Measurements from ENCODE around the gene PLCB3. TPM values are rescaled to one million over a fixed set of nuclear protein-coding genes. Genes with fewer than 3 reads are reported as not detected.

PLCB3 gene
- total RNA-seq, 1 experiment from 2014 or later: 80.2 TPM

DNA sequence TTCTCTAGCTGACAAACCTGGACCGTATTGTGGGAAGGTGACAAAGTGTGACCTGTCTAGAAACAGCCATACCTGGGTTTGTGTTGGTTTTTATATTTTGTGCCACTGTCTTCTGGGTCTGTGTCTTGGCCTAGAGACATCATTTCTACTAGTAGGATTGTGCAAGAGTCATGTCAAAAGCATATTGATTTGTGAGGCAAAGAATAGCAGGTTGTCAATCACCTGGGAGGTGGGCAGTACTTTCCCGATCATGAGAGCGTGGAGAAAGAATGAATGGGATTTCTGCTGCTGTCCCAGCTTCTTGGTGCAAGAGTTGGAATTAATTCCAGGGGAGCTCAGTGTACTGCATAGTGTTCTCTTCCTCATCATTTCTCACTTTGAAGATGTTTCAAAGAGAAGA is 49.8 kb upstream of the PLCB3 start:
- peaks cover 13 to 14% of the 10 kb centered on the region in 2 experiments for H3K4me1 Mint-ChIP-seq
- H4K20me1 ChIP-seq (ENCODE audit: control insufficient read depth, insufficient read depth, insufficient read length): no peaks in the 10 kb centered on the region
- no CpG with 5 or more reads among the region's 3 CpGs for WGBS (ENCODE audit: extremely low coverage, insufficient read length, low lambda C conversion rate)

More for the DNA sequence above, 49.8 kb upstream of the PLCB3 start:
- no peak overlapping the region for H3K9ac ChIP-seq (ENCODE audit: extremely low read depth, insufficient read length, low read length)
- no peak overlapping the region for H2BK20ac ChIP-seq (ENCODE audit: low read depth, low read length, poor library complexity, severe bottlenecking)
- no peak overlapping the region for H2AFZ ChIP-seq (ENCODE audit: low read length)
- H3K79me2 ChIP-seq (ENCODE audit: insufficient read depth, low read length): no peaks in the 10 kb centered on the region
- H3K4me3 Mint-ChIP-seq: no peak overlapping the region
- no peak overlapping the region for H3K56ac ChIP-seq (ENCODE audit: insufficient read length, low read depth, low read length)
- H4K8ac ChIP-seq (replicated peaks; ENCODE audit: insufficient read length, low read depth, low read length): no peak overlapping the region
- no peaks in the 10 kb centered on the region for H3K79me1 ChIP-seq (ENCODE audit: insufficient read depth, low read depth, low read length, poor library complexity, severe bottlenecking)
- H3K4ac ChIP-seq (ENCODE audit: low read depth, low read length): no peak overlapping the region
- no peak overlapping the region for H3T11ph ChIP-seq (ENCODE audit: low read length)
- no peaks in the 10 kb centered on the region for H3K27me3 Mint-ChIP-seq (ENCODE audit: low read depth)
- H4K91ac ChIP-seq (ENCODE audit: insufficient read length, low read depth, low read length): no peak overlapping the region
- peaks cover 57 to 95% (median 89%) of the 10 kb centered on the region in 3 experiments; a peak in 6 of 7 replicates for H3K36me3 Mint-ChIP-seq (ENCODE audit: insufficient read depth in 1 of 3, low read depth in 3 of 3)
- no peak overlapping the region for H3K23ac ChIP-seq (ENCODE audit: insufficient read length, low read depth, low read length)
- H3K4me1 ChIP-seq (ENCODE audit: insufficient read depth, low read length): no peaks in the 10 kb centered on the region
- H2AK5ac ChIP-seq (ENCODE audit: insufficient read length, low read length): no peak overlapping the region
- no peak for DNase-seq
- no peaks in the 10 kb centered on the region for H3K9me3 ChIP-seq (ENCODE audit: control insufficient read depth, low read depth, low read length)
- no peak overlapping the region for H2BK120ac ChIP-seq (ENCODE audit: low read depth, low read length, poor library complexity, severe bottlenecking)
- no peaks in the 10 kb centered on the region for H3K23me2 ChIP-seq (ENCODE audit: insufficient read length, low read depth, low read length, poor library complexity, severe bottlenecking)
- H2BK12ac ChIP-seq (ENCODE audit: insufficient read length, low read depth, low read length): no peak overlapping the region
- no peak overlapping the region for H3K27ac Mint-ChIP-seq
- no peak overlapping the region for H3K18ac ChIP-seq (ENCODE audit: insufficient read length, low read depth, low read length)
- H3K27me3 ChIP-seq (ENCODE audit: insufficient read depth, low read length): no peaks in the 10 kb centered on the region
- H3K4me2 ChIP-seq (ENCODE audit: insufficient read depth, insufficient read length, low read length): no peak overlapping the region
- TF ChIP-seq, protein P1, sequence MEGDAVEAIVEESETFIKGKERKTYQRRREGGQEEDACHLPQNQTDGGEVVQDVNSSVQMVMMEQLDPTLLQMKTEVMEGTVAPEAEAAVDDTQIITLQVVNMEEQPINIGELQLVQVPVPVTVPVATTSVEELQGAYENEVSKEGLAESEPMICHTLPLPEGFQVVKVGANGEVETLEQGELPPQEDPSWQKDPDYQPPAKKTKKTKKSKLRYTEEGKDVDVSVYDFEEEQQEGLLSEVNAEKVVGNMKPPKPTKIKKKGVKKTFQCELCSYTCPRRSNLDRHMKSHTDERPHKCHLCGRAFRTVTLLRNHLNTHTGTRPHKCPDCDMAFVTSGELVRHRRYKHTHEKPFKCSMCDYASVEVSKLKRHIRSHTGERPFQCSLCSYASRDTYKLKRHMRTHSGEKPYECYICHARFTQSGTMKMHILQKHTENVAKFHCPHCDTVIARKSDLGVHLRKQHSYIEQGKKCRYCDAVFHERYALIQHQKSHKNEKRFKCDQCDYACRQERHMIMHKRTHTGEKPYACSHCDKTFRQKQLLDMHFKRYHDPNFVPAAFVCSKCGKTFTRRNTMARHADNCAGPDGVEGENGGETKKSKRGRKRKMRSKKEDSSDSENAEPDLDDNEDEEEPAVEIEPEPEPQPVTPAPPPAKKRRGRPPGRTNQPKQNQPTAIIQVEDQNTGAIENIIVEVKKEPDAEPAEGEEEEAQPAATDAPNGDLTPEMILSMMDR (conservative IDR thresholded peaks at IDR 0.05): no peak
- H3K14ac ChIP-seq (ENCODE audit: insufficient read depth, low read length): no peak overlapping the region
- H3K27ac ChIP-seq (ENCODE audit: insufficient read length, low read depth, low read length): no peak overlapping the region
- H4K5ac ChIP-seq (ENCODE audit: insufficient read length, low read depth, low read length): no peak overlapping the region
- no peak overlapping the region for H2BK15ac ChIP-seq (ENCODE audit: low read depth, low read length)
- no peaks in the 10 kb centered on the region; a peak in 1 of 5 replicates for H3K9me3 Mint-ChIP-seq
- H2BK5ac ChIP-seq (ENCODE audit: insufficient read length, low read length): no peak overlapping the region

Data from H9 (cell line).